ENCODE measurements around the gene HAL.

- no peak for TF ChIP-seq TAF1 (IDR thresholded peaks at IDR 0.05; ENCODE audit: borderline replicate concordance, low read depth, low read length)
- no peak for TF ChIP-seq TCF12 (IDR thresholded peaks at IDR 0.05)
- no peak for TF ChIP-seq POLR2AphosphoS5 (IDR thresholded peaks at IDR 0.05; ENCODE audit: low read depth, low read length)
- no peak for TF ChIP-seq CTCF (IDR thresholded peaks at IDR 0.05)
- no peak for TF ChIP-seq REST (IDR thresholded peaks at IDR 0.05; ENCODE audit: low read depth, low read length)
- no peak for TF ChIP-seq SIN3A (IDR thresholded peaks at IDR 0.05; ENCODE audit: borderline replicate concordance, low read depth, low read length)
These were observed 3.3 kb upstream of the HAL start for GRCh38 chr12:95999484-95999883.
